GM21717 (cell line): ENCODE results near the gene CKB.

ENCODE experiments used
- ATAC-seq: cut with Tn5 transposase; IDR thresholded peaks from one replicate; pipeline ENCODE4 v1.9.1; 2021; ENCODE audit warnings: mild to moderate bottlenecking, moderate library complexity; ENCODE audit not compliant: unreplicated experiment

The CKB gene

GRCh38 chr14:103522649-103523574 is at the start of gene CKB:
Gene CKB (minus strand): TSS chr14:103522830. CDS start chr14:103522493, 337 bp downstream.
- no peak for ATAC-seq

GRCh38 chr14:103569408-103569807 is 46.8 kb upstream of the CKB start:
- ATAC-seq: no peak

GRCh38 chr14:103568952-103569351 is 46.3 kb upstream of the CKB start:
- ATAC-seq: no peak

- no peak for ATAC-seq
Observed at GRCh38 chr14:103563844-103564505, 41.3 kb upstream of the CKB start.

GRCh38 chr14:103563226-103563620 is 40.6 kb upstream of the CKB start:
- no peak for ATAC-seq

GRCh38 chr14:103562429-103563225 is 40.0 kb upstream of the CKB start, which contains the start of the genes BAG5 and COA8:
Gene BAG5 (minus strand): TSS chr14:103562657. CDS start chr14:103561164, 1,493 bp downstream.
Gene COA8 (plus strand): TSS chr14:103562960. CDS start chr14:103563002, 42 bp downstream.
- peak; percentile 76 for ATAC-seq

GRCh38 chr14:103562179-103562428 is 39.5 kb upstream of the CKB start:
- peak; percentile 37 for ATAC-seq

- ATAC-seq: peak; percentile 28
Observed at GRCh38 chr14:103561381-103562178, 39.0 kb upstream of the CKB start.

GRCh38 chr14:103560691-103561090 is 38.1 kb upstream of the CKB start:
- ATAC-seq: no peak

GRCh38 chr14:103559766-103560165 is 37.1 kb upstream of the CKB start:
- ATAC-seq: no peak

GRCh38 chr14:103558071-103558882 is 35.6 kb upstream of the CKB start:
- ATAC-seq: no peak

GRCh38 chr14:103556946-103557758 is 34.5 kb upstream of the CKB start:
- no peak for ATAC-seq

GRCh38 chr14:103555559-103556337 is 33.1 kb upstream of the CKB start:
- ATAC-seq: no peak

GRCh38 chr14:103552846-103553210 is 30.2 kb upstream of the CKB start:
- ATAC-seq: no peak

- no peak for ATAC-seq
Observed at GRCh38 chr14:103552011-103552845, 29.6 kb upstream of the CKB start.

GRCh38 chr14:103551338-103551762 is 28.7 kb upstream of the CKB start:
- ATAC-seq: no peak
